COLO668 (cell line): ENCODE results near the gene SPATC1L.

ENCODE experiments used
- DNase-seq: peaks from one replicate; lab custom pipeline; 2025; ENCODE audit not compliant: unreplicated experiment; lab: John Stamatoyannopoulos, UW

The SPATC1L gene

DNA sequence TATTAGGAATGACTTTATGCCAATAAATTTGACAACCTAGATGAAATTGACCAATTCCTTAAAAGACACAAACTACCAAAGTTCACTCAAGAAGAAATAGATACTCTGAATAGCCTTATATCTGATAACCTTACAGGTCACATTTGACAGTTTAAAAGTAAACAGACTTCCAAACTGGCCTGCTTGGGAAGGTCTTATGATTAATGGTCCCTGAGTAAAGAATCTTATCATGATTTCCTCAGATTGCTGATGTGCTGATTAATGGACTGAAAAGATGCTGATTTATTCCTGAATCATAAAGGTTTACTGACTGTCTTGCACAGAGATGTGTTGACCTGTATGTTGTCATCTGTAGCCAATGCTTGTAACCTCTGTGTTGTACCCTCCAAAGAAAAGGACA, 19.2 kb downstream of the SPATC1L start:
- no peak for DNase-seq

DNA sequence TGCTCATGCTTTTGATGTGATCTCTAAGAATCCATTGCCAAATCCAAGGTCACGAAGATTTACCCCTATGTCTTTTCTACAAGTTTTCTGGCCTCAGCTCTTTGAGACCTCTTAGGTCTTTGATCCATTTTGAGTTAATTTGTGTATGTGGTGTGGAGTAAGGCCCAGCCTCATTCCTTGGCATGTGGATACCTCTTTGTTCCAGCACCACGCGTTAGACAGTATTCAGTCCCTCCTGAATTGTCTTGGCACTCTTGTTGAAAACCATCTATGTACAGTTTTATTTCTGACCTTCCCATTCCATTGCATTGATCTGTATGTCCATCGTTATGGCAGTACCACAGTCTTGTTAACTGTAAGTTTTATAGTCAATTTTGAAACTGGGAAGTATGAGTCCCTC, 20.9 kb downstream of the SPATC1L start:
- no peak for DNase-seq

DNA sequence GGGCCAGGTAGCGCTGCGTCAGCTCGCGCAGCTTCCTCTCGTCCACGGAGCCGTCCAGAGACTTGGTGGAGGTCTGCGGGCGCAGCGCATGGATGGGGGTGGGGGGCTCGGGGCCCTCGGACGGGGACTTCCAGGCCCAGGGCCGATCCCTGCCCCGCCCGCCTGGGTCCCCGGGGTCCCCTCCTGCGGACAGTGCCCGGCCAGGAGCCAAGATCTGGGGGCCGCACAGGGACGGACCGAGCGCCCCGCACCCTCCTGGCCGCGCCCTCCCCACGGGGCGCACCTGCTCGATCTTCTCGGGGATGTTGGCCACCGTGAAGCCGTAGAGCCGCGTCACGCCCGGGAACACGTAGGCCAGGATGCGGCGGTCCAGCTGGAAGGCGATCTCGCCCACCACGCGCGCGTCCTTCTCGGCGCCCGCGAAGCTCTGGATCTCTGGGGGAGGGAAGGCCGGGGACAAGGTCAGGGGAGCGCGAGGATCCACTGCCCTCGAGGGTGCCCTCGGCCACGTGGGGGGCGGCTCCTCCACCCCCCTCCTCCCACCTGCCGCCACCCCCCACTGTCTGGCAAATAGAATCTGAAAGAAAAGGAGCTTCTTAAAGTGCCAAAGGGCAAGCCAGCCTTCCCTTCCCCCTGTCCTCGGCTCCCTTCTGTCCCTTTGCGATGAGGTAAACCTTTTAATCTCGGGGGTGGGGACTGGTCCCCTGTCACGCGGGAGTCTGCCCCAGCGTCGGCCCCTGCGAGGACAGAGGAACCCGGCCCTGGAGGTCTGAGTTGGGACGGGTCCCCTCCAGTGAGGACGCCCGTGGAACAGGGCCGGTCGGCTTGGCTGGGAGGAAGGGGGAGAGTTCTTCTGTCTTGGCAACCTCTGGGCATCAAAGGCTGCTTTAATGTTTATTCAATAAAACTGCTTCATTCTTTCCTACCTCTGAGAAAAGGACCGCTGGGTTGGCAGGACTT, 22.3 kb downstream of the SPATC1L start:
- DNase-seq, result no peak

DNA sequence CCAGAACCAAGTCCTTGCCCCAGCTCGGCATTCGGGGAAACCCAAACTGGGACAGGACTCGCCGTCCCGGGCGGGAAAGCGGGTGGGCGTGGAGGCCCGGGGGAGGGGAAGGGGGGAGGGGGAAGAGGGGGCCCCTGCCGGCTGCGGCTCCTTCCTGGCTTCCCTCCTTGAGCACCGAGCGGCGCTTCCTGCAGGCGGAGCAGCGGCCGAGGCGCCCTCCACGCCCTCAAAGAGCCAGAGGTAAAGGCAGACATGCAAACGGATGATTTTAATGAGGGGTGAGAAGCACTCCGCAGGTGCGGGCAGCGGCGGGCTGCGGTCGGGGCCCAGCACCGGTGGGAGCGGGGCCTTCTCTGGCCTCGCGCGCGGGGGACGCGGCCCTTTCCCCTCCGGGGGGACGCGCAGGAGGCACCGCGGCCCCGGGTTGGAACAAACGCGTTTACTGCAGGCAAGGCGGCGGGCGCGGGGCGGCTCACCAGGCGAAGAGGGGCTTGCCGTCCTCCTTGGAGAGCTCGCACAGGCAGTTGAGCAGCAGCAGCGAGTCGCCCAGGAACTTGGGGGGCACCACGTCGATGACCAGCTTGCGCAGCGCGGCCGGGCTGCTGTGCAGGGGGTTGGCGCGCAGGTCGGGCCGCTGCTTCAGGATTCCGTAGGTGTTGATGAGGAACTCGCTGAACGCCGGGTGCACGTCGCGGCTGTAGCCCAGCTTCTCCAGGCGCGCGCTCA, 23.2 kb downstream of the SPATC1L start:
- no peak for DNase-seq

DNA sequence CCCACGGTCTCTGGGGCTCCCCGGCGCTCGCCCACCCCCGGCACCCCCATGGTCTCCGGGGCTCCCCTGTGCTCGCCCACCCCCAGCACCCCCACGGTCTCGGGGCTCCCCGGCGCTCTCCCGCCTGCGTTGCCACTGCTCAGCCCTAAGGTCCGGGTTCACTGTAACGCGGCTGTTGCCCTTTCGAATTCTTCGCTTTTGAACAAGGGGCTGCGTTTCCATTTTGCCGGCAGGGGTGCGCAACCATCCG, 23.7 kb downstream of the SPATC1L start:
- no peak for DNase-seq

DNA sequence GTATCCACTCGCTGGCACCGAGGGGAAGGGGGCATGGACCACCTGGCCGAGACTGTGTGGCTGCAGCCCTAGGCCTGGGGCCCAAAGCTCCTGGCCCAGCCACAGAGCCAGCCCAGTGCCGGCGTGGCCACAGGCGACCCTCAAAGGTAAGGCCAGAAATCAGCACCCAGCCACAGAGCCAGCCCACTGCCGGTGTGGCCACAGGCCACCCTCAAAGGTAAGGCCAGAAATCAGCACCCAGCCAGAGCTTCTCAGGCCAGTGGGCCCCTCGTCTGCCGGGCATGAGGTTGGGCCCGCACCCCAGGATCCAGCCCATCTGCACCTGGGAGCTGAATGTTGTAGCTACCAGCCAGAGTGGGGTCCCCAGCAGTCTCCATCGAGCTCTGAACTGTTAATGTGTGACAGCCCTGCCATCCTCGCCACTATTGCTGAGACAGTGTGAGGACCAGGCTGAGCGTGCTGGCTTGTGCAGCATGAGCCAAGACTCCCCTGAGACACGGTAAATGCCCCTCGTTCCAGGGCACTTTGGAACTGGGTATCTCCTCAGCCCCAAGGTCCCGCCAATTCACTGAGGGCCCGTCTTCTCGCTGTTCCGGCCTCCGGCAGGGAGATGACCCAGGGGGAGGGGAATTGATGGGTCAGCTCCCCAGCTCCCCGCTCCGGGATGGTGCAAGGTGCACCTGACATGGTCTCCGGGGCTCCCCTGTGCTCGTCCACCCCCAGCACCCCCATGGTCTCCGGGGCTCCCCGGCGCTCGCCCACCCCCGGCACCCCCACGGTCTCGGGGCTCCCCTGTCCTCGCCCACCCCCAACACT, 24.2 kb downstream of the SPATC1L start:
- DNase-seq, result no peak

DNA sequence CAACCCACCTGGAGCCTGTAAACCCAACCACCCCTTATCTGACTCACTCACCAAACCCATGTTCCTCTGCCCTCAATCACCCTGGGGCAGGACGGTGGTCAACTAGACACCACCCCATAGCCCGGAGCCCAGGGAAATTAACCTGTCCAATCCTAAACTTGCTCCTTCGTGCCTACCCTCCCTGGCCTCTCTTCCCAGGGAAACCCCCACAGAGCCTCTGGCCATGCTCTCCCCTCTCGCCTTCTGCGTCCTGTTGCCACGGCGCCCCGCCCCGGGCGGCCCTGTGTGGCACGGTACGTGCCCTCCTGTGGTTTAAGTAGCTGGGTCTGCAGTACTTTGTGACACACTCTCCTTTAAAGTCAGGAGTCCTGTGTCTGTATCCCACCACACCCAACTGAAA, 24.9 kb downstream of the SPATC1L start:
- DNase-seq, result no peak

DNA sequence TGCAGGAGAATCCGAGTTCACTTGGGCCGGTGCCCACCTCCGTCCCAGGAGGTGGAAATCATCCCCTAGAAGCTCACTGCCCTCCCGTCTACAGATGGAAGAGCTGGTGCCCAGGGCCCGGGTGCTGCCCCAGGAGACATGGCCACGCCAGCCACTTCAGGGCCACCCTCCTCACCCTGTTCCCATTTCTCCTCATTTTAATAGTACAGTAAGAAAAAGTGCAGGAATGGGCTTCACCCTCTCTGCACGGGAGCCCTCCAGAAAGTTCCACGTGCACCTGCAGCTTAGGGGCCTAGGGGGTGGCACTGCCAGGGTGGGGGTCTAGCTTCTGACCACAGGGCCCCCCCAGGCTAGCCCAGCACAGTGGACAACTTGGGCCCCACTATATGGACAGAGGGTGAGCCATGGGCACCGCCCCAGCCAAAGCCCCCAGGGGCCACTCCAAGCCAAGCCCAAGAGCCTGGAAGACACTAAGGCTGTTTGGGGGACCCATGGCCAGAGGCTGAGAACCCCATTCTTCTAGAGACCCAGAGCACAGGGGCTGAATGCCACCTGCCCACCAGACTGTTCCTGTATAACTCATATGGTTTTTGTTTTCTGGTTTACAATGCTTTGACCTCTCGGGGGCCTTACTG, 25.5 kb downstream of the SPATC1L start:
- no peak for DNase-seq

DNA sequence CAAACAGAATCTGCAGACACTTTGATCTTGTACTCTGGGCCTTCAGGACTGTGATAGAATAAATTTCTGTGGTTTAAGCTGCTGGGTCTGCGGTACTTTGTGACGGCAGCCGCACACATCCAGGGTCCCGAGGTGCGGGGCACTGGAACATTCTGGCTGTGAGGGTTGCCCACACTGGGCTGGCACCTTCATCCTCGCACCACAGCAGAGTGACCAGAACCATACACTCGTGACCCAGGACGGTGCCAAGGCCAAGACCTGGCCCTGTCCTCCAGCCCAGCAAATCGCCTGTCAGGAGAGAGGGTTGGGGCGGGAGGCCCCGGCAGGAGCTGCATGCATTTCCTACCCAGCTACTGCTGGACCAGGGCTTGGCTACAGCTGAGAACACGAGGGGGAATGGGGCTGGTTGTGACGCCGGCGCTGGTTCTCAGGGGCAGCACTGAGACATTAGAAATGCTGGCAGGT, 26.2 kb downstream of the SPATC1L start:
- DNase-seq, result no peak

DNA sequence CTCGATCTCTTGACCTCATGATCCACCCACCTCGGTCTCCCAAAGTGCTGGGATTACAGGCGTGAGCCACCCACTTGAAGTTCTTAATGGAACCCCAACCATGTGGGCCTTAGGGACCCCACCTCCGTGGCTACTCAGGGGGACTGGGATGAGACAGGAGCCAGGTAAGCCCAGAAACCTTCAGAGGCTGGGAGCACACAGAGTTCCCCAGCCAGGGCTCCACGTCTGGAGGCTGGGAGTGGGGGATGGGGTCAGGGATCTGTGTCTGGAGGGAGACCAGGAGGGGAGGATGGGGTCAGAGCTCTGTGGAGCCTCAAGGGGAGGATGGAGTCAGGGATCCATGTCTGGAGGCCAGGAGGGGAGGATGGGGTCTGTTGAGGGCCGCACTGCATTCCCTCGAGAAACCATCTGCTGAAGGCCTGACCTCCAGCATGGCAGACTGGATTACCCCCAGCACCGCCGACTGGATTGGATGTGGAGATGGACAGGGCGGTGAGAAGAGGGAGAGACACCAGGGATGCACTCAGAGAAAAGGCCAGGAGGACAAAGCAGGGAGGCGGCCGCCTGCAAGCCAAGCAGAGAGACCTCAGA, 26.8 kb downstream of the SPATC1L start:
- no peak for DNase-seq

DNA sequence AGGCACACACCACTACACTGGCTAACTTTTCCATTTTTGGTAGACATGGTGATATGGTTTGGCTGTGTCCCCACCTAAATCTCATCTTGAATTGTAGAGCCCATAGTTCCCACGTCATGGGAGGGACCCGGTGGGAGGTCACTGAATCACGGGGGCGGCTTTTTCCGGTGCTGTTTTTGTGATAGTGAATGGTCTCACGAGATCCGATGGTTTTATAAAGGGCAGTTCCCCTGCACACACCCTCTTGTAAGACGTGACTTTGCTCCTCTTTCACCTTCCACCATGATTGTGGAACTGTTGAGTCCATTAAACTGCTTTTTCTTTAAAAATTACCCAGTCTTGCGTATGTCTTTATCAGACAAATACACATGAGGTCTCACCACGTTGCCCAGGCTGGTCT, 27.6 kb downstream of the SPATC1L start:
- DNase-seq, result no peak

DNA sequence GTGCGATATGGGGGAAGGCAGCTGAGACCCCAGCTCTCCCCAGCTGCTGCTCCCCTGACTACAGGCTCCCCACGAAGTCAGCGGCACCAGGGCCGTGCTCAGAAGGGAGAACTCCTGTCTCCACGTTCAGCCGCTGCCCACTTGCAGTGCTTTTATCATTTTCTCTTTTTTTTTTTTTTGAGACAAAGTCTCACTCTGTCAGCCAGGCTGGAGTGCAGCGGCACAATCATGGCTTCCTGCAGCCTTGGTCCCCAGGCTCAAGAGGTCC, 27.9 kb downstream of the SPATC1L start:
- DNase-seq, result no peak

DNA sequence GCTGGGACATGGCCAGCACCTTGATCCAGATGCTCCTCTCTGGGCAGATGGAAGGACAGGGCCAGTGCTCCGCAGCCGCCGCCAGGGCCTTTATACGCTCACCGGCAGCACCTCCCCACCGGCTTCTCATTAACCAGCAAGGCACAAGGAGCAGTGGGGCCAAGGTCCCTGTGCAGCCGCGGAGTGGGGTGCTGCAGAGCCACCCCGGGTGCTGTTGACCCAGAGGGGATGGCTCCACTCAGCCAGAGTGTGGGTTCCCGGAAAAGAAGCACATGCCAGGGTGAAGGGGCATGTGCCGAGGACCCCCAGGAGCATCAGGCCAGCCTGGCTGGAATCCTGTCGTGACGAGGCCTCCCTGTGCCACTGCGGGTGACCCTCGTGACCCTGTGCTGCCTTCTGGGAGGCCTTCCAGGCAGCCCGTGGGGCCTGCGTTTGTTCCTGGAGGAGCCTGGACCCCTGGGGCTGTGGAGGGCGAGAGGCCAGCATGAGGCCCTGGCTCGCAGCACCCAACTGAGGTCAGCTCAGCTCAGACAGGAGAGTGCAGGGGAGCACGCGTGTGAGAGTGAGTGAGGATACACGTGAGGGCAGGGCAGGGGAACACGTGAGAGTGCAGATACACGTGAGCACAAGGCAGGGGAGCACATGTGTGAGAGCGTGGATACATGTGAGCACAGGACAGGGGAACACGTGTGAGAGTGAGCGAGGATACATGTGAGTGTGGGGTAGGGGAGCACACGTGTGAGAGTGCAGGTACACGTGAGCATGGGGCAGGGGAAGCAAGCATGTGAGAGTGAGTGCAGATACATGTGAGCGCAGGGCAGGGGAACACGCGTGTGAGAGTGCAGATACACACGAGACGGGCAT, 28.5 kb downstream of the SPATC1L start, which contains the start of gene FTCD:
FTCD (minus strand) TSS at position 66 of the 864 bp plus-strand sequence; CDS start at position 10, 56 bp downstream.
- no peak for DNase-seq

DNA sequence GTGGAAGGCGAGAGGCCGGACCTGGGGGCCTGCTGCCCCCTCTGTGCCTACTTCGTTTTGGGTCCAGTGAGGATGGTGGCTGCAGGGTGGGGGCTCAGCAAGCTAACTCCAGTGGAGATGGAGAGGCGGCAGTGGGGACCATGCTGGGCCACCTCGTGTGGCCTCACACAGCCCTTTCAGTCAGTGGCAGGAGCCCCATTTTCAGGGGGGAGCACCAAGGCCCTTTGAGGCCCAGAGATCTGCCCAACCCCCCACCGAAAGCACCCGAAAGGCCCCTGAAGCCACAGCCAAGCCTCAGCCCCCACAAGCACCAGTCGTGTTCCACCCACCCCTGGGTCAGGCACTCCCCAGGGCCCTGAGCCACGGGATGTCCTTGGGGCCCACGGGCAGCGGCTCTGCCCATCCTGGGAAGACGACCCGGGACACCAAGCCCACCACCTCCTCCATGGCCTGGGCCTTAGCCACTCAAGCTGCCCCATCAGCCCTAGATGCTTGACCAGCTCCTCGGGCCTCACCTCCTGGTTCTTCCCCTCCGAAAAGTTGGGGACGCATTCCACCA, 29.2 kb downstream of the SPATC1L start:
- no peak for DNase-seq

DNA sequence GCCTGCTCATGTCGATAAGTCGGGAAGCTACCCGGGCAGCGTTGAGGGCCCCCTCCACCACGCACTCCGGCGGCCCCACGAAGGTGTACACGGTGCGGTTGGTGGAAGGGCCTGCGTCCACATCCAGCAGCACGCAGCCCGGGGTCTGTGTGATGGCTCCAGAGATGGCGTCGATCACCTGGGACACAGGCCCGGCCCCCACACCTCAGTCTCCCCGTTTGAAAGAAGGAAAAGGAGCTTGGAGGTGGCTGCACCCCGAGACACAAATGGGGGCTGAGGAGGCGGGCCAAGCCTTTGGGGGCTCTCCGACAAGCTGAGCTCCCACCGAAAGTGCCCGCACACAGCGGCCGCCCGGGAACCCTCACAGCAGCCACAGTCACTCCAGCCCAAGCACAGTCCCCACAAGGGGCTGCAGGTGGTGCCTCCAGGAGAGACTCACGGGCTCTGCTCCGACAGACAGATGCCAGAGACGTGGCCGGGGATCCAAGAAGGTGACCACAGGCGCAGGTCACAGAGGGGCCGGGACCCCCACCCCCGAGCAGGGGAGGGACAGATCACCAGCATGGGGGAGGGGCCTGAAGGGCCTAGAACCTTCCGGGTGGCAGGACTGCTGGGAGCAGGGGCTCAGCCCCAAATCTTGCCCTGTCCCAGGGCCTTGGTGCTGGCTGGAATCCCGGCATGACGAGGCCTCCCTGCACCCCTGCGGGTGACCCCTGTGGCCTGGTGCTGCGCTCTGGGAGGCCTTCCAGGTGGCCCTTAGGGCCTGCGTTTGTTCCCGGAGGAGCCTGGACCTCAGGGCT, 29.9 kb downstream of the SPATC1L start:
- no peak for DNase-seq

DNA sequence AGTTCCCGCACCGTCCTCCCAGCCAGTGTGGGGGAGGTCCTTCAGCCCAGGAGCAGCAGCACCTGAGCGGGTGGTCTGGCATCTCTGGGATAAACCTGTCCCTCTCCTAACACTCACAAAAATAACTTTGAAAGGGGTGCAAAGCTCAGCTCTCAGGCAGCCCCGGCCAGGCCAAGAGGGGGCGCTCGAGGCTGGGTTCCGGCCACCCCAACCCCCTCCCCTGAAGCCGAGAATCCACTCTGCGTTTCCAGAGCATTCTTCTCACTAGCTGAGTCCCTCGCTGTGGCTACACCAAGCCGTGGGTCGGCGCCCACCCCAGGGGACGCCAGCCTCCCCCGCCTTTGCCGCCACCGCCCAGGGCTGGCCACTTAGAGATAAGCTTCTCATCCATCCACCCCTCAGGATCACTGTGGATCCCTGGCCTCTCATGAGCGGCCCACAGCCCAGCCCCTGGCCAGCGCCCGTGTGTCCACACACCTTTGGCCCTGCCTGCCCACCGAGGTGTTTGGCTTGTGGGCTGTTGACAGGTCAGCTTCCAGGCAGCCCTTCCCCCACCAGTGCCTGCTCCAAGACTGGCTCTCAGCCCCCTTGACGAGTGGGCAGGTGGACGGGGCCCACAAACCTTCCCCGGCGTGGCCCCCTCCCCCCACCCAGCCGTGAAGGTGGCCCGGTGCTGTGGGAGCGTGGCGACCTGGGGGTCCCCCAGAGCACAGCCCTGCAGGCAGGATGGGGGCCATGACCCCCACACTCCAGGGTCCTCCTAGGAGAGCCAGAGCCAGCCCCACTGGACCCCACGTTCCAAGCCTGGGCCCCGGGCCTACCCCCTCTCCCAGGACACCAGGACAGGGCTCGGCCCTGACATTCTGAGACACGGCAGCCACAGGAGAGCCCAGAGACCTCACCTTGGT, 30.8 kb downstream of the SPATC1L start:
- peak; percentile 60 for DNase-seq

DNA sequence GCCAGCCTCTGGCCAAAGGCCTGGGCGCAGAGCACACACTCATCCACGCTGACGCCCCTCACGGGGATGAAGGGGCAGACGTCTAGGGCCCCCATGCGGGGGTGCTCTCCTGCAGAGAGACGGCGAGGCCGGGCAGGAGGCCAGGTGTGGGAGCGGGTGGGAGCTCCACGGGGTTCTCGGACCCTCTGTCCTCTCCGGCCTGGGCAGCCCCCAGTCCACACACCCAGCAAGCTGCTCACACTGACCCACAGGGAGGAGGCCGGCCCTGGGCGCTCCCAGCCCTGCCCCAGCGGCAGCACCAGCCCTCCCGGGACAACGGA, 31.4 kb downstream of the SPATC1L start:
- no peak for DNase-seq
